ENCODE results near the gene TRIM63. TPM values are rescaled to one million over a fixed set of nuclear protein-coding genes. Genes with fewer than 3 reads are reported as not detected.
A peak's percentile ranks its signal among the peaks of the same experiment; 100 is the strongest.

TRIM63 gene
- total and polyA plus RNA-seq, 2 of the 13 experiments (the other 11 are each of a cell fraction or from before 2014, with no cell fraction given), result not detected

DNA sequence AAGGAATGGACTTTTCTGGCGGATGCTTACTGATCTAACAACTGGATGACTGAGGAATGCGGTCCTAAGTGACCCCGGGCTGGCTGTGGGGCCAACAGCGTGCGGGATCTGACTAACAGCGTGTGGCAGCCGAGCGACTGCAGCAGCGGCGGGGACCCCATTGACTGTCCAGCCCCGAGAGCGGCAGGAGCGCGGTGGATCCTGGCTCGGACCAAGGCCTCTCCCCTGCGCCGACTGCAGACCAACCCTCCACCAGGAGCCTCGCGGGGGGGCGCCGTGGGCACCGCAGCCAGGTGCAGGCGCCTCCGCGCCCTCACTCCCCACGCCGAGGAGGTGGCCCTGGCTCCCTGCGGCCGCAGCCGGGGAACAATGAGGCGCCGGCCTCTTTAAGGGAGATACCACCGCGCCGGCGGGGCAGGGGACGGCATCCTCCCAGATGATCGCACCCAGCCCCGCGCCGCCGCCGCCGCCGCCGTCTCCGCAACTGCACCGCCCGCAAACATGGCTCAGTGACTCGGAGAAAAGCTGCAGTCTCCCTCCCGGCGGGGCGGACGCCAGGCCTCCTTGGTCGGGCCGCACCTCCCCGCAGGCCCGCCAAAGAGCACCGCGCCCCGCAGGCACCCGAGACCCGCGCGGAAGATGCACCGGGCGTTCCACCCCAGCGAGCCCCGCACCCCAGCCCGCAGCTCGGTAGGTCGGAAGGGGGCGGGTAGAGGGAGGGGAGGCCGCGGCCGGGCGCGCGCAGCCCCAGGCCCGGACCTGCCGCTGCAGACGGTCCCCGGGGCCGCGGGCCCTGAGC is 43.5 kb upstream of the TRIM63 start (continued):
- TF ChIP-seq NFRKB (IDR thresholded peaks at IDR 0.05), result no peak
- 0 out of 2 replicates have a peak, but pooled peaks have one; percentile 41 for TF ChIP-seq MXD4 (CRISPR knock-in tag; IDR thresholded peaks at IDR 0.05)
- TF ChIP-seq ZNF136 (CRISPR knock-in tag; IDR thresholded peaks at IDR 0.05; ENCODE audit: low read depth), result no peak
- TF ChIP-seq ZNF460 (CRISPR knock-in tag; IDR thresholded peaks at IDR 0.05; ENCODE audit: borderline replicate concordance), result no peak
- TF ChIP-seq, protein P1, sequence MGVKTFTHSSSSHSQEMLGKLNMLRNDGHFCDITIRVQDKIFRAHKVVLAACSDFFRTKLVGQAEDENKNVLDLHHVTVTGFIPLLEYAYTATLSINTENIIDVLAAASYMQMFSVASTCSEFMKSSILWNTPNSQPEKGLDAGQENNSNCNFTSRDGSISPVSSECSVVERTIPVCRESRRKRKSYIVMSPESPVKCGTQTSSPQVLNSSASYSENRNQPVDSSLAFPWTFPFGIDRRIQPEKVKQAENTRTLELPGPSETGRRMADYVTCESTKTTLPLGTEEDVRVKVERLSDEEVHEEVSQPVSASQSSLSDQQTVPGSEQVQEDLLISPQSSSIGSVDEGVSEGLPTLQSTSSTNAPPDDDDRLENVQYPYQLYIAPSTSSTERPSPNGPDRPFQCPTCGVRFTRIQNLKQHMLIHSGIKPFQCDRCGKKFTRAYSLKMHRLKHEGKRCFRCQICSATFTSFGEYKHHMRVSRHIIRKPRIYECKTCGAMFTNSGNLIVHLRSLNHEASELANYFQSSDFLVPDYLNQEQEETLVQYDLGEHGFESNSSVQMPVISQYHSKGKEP (CRISPR knock-in tag; IDR thresholded peaks at IDR 0.05), result no peak
- no peak for TF ChIP-seq SMAD3 (CRISPR knock-in tag; IDR thresholded peaks at IDR 0.05)
- TF ChIP-seq KLF9 (CRISPR knock-in tag; IDR thresholded peaks at IDR 0.05; ENCODE audit: low read depth), result no peak
- TF ChIP-seq CAMTA2 (CRISPR knock-in tag; IDR thresholded peaks at IDR 0.05; ENCODE audit: borderline replicate concordance), result peak; percentile 81; the same call in 1 of the 2 replicates
- TF ChIP-seq ZNF10 (CRISPR knock-in tag; IDR thresholded peaks at IDR 0.05; ENCODE audit: borderline replicate concordance, low read depth), result no peak
- peak; percentile 71 for TF ChIP-seq BHLHE40 (IDR thresholded peaks at IDR 0.05; ENCODE audit: low read length)
- TF ChIP-seq SCMH1 (CRISPR knock-in tag; IDR thresholded peaks at IDR 0.05; ENCODE audit: borderline replicate concordance), result no peak
- TF ChIP-seq, protein P2, sequence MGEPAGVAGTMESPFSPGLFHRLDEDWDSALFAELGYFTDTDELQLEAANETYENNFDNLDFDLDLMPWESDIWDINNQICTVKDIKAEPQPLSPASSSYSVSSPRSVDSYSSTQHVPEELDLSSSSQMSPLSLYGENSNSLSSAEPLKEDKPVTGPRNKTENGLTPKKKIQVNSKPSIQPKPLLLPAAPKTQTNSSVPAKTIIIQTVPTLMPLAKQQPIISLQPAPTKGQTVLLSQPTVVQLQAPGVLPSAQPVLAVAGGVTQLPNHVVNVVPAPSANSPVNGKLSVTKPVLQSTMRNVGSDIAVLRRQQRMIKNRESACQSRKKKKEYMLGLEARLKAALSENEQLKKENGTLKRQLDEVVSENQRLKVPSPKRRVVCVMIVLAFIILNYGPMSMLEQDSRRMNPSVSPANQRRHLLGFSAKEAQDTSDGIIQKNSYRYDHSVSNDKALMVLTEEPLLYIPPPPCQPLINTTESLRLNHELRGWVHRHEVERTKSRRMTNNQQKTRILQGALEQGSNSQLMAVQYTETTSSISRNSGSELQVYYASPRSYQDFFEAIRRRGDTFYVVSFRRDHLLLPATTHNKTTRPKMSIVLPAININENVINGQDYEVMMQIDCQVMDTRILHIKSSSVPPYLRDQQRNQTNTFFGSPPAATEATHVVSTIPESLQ (CRISPR knock-in tag; conservative IDR thresholded peaks at IDR 0.05), result no peak
- TF ChIP-seq ZNF256 (CRISPR knock-in tag; conservative IDR thresholded peaks at IDR 0.05), result no peak
- no peak for TF ChIP-seq PLRG1 (conservative IDR thresholded peaks at IDR 0.05)
- no peak for TF ChIP-seq ZNF33A (CRISPR knock-in tag; IDR thresholded peaks at IDR 0.05; ENCODE audit: borderline replicate concordance)
- TF ChIP-seq, protein P3, sequence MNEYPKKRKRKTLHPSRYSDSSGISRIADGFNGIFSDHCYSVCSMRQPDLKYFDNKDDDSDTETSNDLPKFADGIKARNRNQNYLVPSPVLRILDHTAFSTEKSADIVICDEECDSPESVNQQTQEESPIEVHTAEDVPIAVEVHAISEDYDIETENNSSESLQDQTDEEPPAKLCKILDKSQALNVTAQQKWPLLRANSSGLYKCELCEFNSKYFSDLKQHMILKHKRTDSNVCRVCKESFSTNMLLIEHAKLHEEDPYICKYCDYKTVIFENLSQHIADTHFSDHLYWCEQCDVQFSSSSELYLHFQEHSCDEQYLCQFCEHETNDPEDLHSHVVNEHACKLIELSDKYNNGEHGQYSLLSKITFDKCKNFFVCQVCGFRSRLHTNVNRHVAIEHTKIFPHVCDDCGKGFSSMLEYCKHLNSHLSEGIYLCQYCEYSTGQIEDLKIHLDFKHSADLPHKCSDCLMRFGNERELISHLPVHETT (CRISPR knock-in tag; conservative IDR thresholded peaks at IDR 0.05), result 0 out of 2 replicates have a peak, but pooled peaks have one; percentile 39
- peak; percentile 12; the same call in 1 of the 2 replicates for TF ChIP-seq IRX3 (CRISPR knock-in tag; IDR thresholded peaks at IDR 0.05; ENCODE audit: borderline replicate concordance, low read depth)
